ENCODE results near the gene MOB3A.

GRCh38 chr19:2111425-2111824 is 15.3 kb upstream of the MOB3A start:
- TF ChIP-seq CTCF (optimal IDR thresholded peaks at IDR 0.05 in 1 of 3, IDR thresholded peaks at IDR 0.05 in 1 of 3, conservative IDR thresholded peaks at IDR 0.05 in 1 of 3; ENCODE audit: extremely low read depth in 1 of 3, insufficient read depth in 2 of 3, low read length in 3 of 3) (no peak), EZH2 (IDR thresholded peaks at IDR 0.05; ENCODE audit: low read length) (no peak)
